ENCODE data around the gene AP5Z1. TPM values are rescaled to one million over a fixed set of nuclear protein-coding genes. Genes with fewer than 3 reads are reported as not detected.

AP5Z1 gene
- total and polyA plus RNA-seq, 2 donors (not counting 1 experiment from before 2014, with no cell fraction given), result 99.7 to 113 TPM

GRCh38 chr7:4768597-4769569, 6.5 kb upstream of the AP5Z1 start:
- TF ChIP-seq, protein P1, sequence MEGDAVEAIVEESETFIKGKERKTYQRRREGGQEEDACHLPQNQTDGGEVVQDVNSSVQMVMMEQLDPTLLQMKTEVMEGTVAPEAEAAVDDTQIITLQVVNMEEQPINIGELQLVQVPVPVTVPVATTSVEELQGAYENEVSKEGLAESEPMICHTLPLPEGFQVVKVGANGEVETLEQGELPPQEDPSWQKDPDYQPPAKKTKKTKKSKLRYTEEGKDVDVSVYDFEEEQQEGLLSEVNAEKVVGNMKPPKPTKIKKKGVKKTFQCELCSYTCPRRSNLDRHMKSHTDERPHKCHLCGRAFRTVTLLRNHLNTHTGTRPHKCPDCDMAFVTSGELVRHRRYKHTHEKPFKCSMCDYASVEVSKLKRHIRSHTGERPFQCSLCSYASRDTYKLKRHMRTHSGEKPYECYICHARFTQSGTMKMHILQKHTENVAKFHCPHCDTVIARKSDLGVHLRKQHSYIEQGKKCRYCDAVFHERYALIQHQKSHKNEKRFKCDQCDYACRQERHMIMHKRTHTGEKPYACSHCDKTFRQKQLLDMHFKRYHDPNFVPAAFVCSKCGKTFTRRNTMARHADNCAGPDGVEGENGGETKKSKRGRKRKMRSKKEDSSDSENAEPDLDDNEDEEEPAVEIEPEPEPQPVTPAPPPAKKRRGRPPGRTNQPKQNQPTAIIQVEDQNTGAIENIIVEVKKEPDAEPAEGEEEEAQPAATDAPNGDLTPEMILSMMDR (IDR thresholded peaks at IDR 0.05), result no peak
- TF ChIP-seq EZH2 (IDR thresholded peaks at IDR 0.05; ENCODE audit: borderline replicate concordance, insufficient read depth, low read depth, low read length, poor library complexity, severe bottlenecking), result no peak
- H3K36me3 ChIP-seq (replicated peaks in 1 of 2; ENCODE audit: control extremely low read depth in 1 of 2, control insufficient read depth in 1 of 2, extremely low read depth in 1 of 2, insufficient read depth in 2 of 2, low read length in 1 of 2), result peaks cover 0 to 15% of the 10 kb centered on the region in 2 experiments
- intact Hi-C loops (cut with micrococcal nuclease), result no loop called here
- peaks cover 2% of the 10 kb centered on the region for H3K4me1 Mint-ChIP-seq
- no peak for ATAC-seq (ENCODE audit: low read depth)
- H3K9me3 Mint-ChIP-seq (ENCODE audit: insufficient read depth), result no peaks in the 10 kb centered on the region
- no peaks in the 10 kb centered on the region for H3K79me2 ChIP-seq (ENCODE audit: control insufficient read depth, insufficient read depth, low read length)
- no peak overlapping the region for H2AFZ ChIP-seq (ENCODE audit: insufficient read depth, low read depth, low read length, poor library complexity, severe bottlenecking)
- H3K4me3 ChIP-seq (ENCODE audit: control extremely low read depth in 1 of 5, extremely low read depth in 1 of 5, insufficient read depth in 1 of 5, low read depth in 2 of 5, low read length in 4 of 5), result no peak overlapping the region
- H3K9ac ChIP-seq (ENCODE audit: low read length), result no peak overlapping the region
- DNase-seq, result no peak
- no peak overlapping the region for H3K27ac ChIP-seq (ENCODE audit: low read length in 2 of 2)
- H3K27ac Mint-ChIP-seq, result no peak overlapping the region
- no peaks in the 10 kb centered on the region for H3K9me3 ChIP-seq (ENCODE audit: control extremely low read depth in 1 of 3, control insufficient read depth in 2 of 3, insufficient read depth in 1 of 3, low read length in 2 of 3)
- no peak overlapping the region for H3K4me3 Mint-ChIP-seq
- no peaks in the 10 kb centered on the region for H3K4me1 ChIP-seq (ENCODE audit: control insufficient read depth in 2 of 2, insufficient read depth in 2 of 2, low read length in 2 of 2)
- 99% methylated on average over 16 of the region's 27 CpGs for WGBS (ENCODE audit: insufficient coverage)
- H4K20me1 ChIP-seq (ENCODE audit: control insufficient read depth, insufficient read depth, low read length, poor library complexity, severe bottlenecking), result peaks cover 6% of the 10 kb centered on the region
- POLR2A ChIA-PET, result no interaction called here
- H3K4me2 ChIP-seq (replicated peaks; ENCODE audit: low read depth, low read length, poor library complexity, severe bottlenecking), result no peak overlapping the region
- CTCF ChIA-PET, result interaction anchor here (1.1 kb wide), 1 partner anchor 10 kb away, joined by 3 read pairs; no protein-coding TSS in a partner anchor
- no peaks in the 10 kb centered on the region for H3K27me3 Mint-ChIP-seq
- H3K27me3 ChIP-seq (replicated peaks in 1 of 4; ENCODE audit: control extremely low read depth in 1 of 4, control insufficient read depth in 3 of 4, insufficient read depth in 4 of 4, low read length in 3 of 4), result no peaks in the 10 kb centered on the region

DNA sequence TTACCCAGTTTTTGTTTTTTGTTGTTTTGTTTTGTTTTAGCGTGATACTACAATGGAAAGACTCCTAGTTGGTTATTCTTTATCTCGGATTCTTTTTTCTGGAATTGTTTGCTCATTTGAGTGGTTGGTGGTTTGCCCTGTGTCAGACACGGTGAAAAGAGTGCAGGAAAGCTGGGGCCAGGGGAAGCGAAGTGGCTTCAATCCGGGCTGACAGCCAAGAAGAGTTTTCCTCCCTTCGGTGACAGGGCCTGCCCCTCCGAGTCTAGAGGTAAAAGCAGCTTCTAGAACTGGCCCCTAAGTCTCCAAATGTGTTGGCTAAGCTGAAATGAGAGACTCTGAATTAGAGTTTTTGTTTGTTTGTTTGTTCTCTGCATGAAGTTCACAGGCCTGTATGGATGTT, 5.7 kb upstream of the AP5Z1 start:
- no peaks in the 10 kb centered on the region for H3K27me3 ChIP-seq (replicated peaks in 1 of 4; ENCODE audit: control extremely low read depth in 1 of 4, control insufficient read depth in 3 of 4, insufficient read depth in 4 of 4, low read length in 3 of 4)
- no peak overlapping the region for H3K27ac Mint-ChIP-seq
- ChIA-PET POLR2A (no interaction called here), CTCF (no interaction called here)
- TF ChIP-seq EZH2 (IDR thresholded peaks at IDR 0.05; ENCODE audit: borderline replicate concordance, insufficient read depth, low read depth, low read length, poor library complexity, severe bottlenecking), result no peak
- TF ChIP-seq, protein P1 (IDR thresholded peaks at IDR 0.05), result no peak
- H3K9me3 Mint-ChIP-seq (ENCODE audit: insufficient read depth), result no peaks in the 10 kb centered on the region
- peaks cover 0 to 7% of the 10 kb centered on the region in 2 experiments for H3K36me3 ChIP-seq (replicated peaks in 1 of 2; ENCODE audit: control extremely low read depth in 1 of 2, control insufficient read depth in 1 of 2, extremely low read depth in 1 of 2, insufficient read depth in 2 of 2, low read length in 1 of 2)
- H3K4me1 ChIP-seq (ENCODE audit: control insufficient read depth in 2 of 2, insufficient read depth in 2 of 2, low read length in 2 of 2), result peaks cover 6 to 7% of the 10 kb centered on the region in 2 donors
- H3K4me2 ChIP-seq (replicated peaks; ENCODE audit: low read depth, low read length, poor library complexity, severe bottlenecking), result no peak overlapping the region
- DNase-seq, result no peak
- H3K4me1 Mint-ChIP-seq, result peaks cover 9% of the 10 kb centered on the region
- peaks cover 6% of the 10 kb centered on the region for H4K20me1 ChIP-seq (ENCODE audit: control insufficient read depth, insufficient read depth, low read length, poor library complexity, severe bottlenecking)
- no peak overlapping the region for H3K9ac ChIP-seq (ENCODE audit: low read length)
- intact Hi-C loops (cut with micrococcal nuclease), result no loop called here
- H3K4me3 ChIP-seq (ENCODE audit: control extremely low read depth in 1 of 5, extremely low read depth in 1 of 5, insufficient read depth in 1 of 5, low read depth in 2 of 5, low read length in 4 of 5), result no peak overlapping the region
- no peaks in the 10 kb centered on the region for H3K79me2 ChIP-seq (ENCODE audit: control insufficient read depth, insufficient read depth, low read length)
- H3K9me3 ChIP-seq (ENCODE audit: control extremely low read depth in 1 of 3, control insufficient read depth in 2 of 3, insufficient read depth in 1 of 3, low read length in 2 of 3), result no peaks in the 10 kb centered on the region
- H3K27ac ChIP-seq (ENCODE audit: low read length in 2 of 2), result peak overlapping the region in 1 of 2 donors; percentile 33
- H3K4me3 Mint-ChIP-seq, result no peak overlapping the region
- no peak for ATAC-seq (ENCODE audit: low read depth)
- H2AFZ ChIP-seq (ENCODE audit: insufficient read depth, low read depth, low read length, poor library complexity, severe bottlenecking), result no peak overlapping the region
- WGBS (ENCODE audit: insufficient coverage), result 30% methylated on average over 7 of the region's 7 CpGs
- no peaks in the 10 kb centered on the region for H3K27me3 Mint-ChIP-seq

Measured in B cell (primary cell).